H1 (cell line): Measurements from ENCODE around the gene PLEKHG3. TPM values are rescaled to one million over a fixed set of nuclear protein-coding genes. Genes with fewer than 3 reads are reported as not detected.

Experiments
- GABPA ChIP-seq: IDR thresholded peaks from 2 replicates; pipeline ENCODE4 v1.6.1; 2011; ENCODE audit warnings: mild to moderate bottlenecking, low read length, moderate library complexity, borderline replicate concordance; ENCODE audit not compliant: insufficient read depth
- RXRA ChIP-seq: IDR thresholded peaks from 2 replicates; pipeline ENCODE4 v1.6.1; 2011; ENCODE audit warnings: low read depth, mild to moderate bottlenecking, low read length, moderate library complexity; ENCODE audit not compliant: insufficient read depth
- SP2 ChIP-seq: IDR thresholded peaks from 2 replicates; pipeline ENCODE4 v1.6.1; 2012; ENCODE audit warnings: mild to moderate bottlenecking, low read length, inconsistent platforms
- polyA plus RNA-seq, 7 experiments: library from polyadenylated mRNA; depleted of rRNA in 3 of 7; stranded (reverse) in 5 of 7; unstranded in 2 of 7; fragments of >200 nt in 5 of 7; fragments of 200-250 nt in 2 of 7; gene quantifications; 1 replicate in 5 of 7; 2 replicates in 1 of 7; 4 replicates in 1 of 7; pipeline versions ENCODE4 v1.2.1 to v1.2.3, GENCODE V29; 2011 to 2013; ENCODE audit warnings: missing spikeins in 2 of 7, mixed read lengths in 2 of 7
- total RNA-seq: library from RNA; stranded (reverse); fragmentation: NEBNext Ultra II Directional; extraction: Animal tissue kit (Norgen Biotek cat#: 25700); gene quantifications from 2 replicates; pipeline ENCODE4 v1.2.1, GENCODE V29; 2021

Gene PLEKHG3
- total and polyA plus RNA-seq, 2 of the 8 experiments (the other 6 are each of a cell fraction or from before 2014, with no cell fraction given), result 43.4 to 90.6 TPM

DNA sequence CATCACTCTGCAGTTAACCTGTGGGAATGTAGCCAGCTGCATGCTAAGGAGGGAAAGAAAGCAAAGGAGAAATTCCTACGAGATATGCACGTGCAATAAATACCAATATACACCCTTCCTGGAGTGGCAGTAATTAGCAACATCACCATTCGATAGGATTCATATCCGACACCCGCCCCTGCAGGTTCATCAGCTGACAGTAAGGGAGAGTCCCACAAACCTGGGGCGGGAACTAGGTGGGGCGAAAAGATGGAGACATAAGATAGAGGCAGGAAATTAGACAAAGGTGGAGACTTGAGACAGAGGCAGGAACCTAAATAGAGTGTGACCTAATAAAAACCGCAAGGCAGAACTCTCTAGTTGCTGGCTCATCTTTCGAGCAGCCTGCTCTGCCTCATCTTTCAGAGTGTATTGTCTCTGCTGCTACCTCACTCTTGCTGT lies 51.6 kb downstream of the PLEKHG3 start (continued):
- TF ChIP-seq SP2 (no peak), RXRA (no peak), GABPA (no peak)
